ENCODE measurements around the gene GNG8.

GNG8 gene

GRCh38 chr19:46609511-46610412 is 26.2 kb downstream of the GNG8 start:
- Mint-ChIP-seq H3K27ac (peak overlapping the region; percentile 36 to 85), H3K4me1 (ENCODE audit: low read depth in 2 of 2) (peaks cover 36 to 37% of the 10 kb centered on the region in 2 donors), H3K27me3 (no peaks in the 10 kb centered on the region), H3K4me3 (no peak overlapping the region), H3K9me3 (no peaks in the 10 kb centered on the region), H3K36me3 (ENCODE audit: insufficient read depth) (peaks cover 37% of the 10 kb centered on the region)
- ATAC-seq (replicated peaks) (no peak), DNase-seq (no peak)

- DNase-seq (no peak), ATAC-seq (replicated peaks) (no peak)
- peaks cover 36% of the 10 kb centered on the region in 2 donors for H3K4me1 Mint-ChIP-seq (ENCODE audit: low read depth in 2 of 2)
- no peaks in the 10 kb centered on the region for H3K27me3 Mint-ChIP-seq
- H3K4me3 Mint-ChIP-seq, result no peak overlapping the region
- H3K9me3 Mint-ChIP-seq, result no peaks in the 10 kb centered on the region
- H3K36me3 Mint-ChIP-seq (ENCODE audit: insufficient read depth), result peaks cover 37% of the 10 kb centered on the region
- no peak overlapping the region for H3K27ac Mint-ChIP-seq
Measured at GRCh38 chr19:46608581-46609345, 27.2 kb downstream of the GNG8 start.

GRCh38 chr19:46608178-46608577 is 27.8 kb downstream of the GNG8 start:
- Mint-ChIP-seq H3K9me3 (no peaks in the 10 kb centered on the region), H3K27ac (no peak overlapping the region), H3K4me1 (ENCODE audit: low read depth in 2 of 2) (peaks cover 42% of the 10 kb centered on the region in 2 donors), H3K27me3 (no peaks in the 10 kb centered on the region), H3K4me3 (no peak overlapping the region), H3K36me3 (ENCODE audit: insufficient read depth) (peaks cover 37% of the 10 kb centered on the region)
- ATAC-seq (replicated peaks) (no peak), DNase-seq (no peak)

- no peak for ATAC-seq (replicated peaks)
- Mint-ChIP-seq H3K4me3 (no peak overlapping the region), H3K9me3 (no peaks in the 10 kb centered on the region), H3K27me3 (no peaks in the 10 kb centered on the region), H3K27ac (no peak overlapping the region), H3K36me3 (ENCODE audit: insufficient read depth) (peaks cover 39% of the 10 kb centered on the region), H3K4me1 (ENCODE audit: low read depth in 2 of 2) (peaks cover 46% of the 10 kb centered on the region in 2 donors)
- no peak for DNase-seq
Measured at GRCh38 chr19:46607448-46607841, 28.6 kb downstream of the GNG8 start.

- no peak overlapping the region for H3K4me3 Mint-ChIP-seq
- H3K4me1 Mint-ChIP-seq (ENCODE audit: low read depth in 2 of 2), result peaks cover 45 to 46% of the 10 kb centered on the region in 2 donors
- no peaks in the 10 kb centered on the region for H3K9me3 Mint-ChIP-seq
- no peaks in the 10 kb centered on the region for H3K27me3 Mint-ChIP-seq
- H3K36me3 Mint-ChIP-seq (ENCODE audit: insufficient read depth), result peaks cover 41% of the 10 kb centered on the region
- ATAC-seq (replicated peaks) (no peak), DNase-seq (no peak)
- H3K27ac Mint-ChIP-seq, result peak overlapping the region in 1 of 2 donors; percentile 70
Measured at GRCh38 chr19:46606681-46607447, 29.1 kb downstream of the GNG8 start.

GRCh38 chr19:46606019-46606418 is 30.0 kb downstream of the GNG8 start:
- Mint-ChIP-seq H3K9me3 (no peaks in the 10 kb centered on the region), H3K27me3 (no peaks in the 10 kb centered on the region), H3K27ac (no peak overlapping the region), H3K36me3 (ENCODE audit: insufficient read depth) (peaks cover 42% of the 10 kb centered on the region), H3K4me1 (ENCODE audit: low read depth in 2 of 2) (peaks cover 38 to 43% of the 10 kb centered on the region in 2 donors), H3K4me3 (no peak overlapping the region)
- no peak for DNase-seq
- no peak for ATAC-seq (replicated peaks)

GRCh38 chr19:46605356-46605821 is 30.6 kb downstream of the GNG8 start:
- no peak overlapping the region for H3K4me3 Mint-ChIP-seq

GRCh38 chr19:46604781-46605355 is 31.1 kb downstream of the GNG8 start:
- DNase-seq, result no peak
- no peak for ATAC-seq (replicated peaks)
- Mint-ChIP-seq H3K9me3 (no peaks in the 10 kb centered on the region), H3K4me3 (no peak overlapping the region), H3K27me3 (no peaks in the 10 kb centered on the region), H3K36me3 (ENCODE audit: insufficient read depth) (peaks cover 39% of the 10 kb centered on the region), H3K4me1 (ENCODE audit: low read depth in 2 of 2) (peaks cover 41 to 43% of the 10 kb centered on the region in 2 donors), H3K27ac (peak overlapping the region; percentile 58 to 100)

More at GRCh38 chr19:46605356-46605821, 30.6 kb downstream of the GNG8 start:
- DNase-seq (no peak), ATAC-seq (replicated peaks) (no peak)
- Mint-ChIP-seq H3K36me3 (ENCODE audit: insufficient read depth) (peaks cover 43% of the 10 kb centered on the region), H3K9me3 (no peaks in the 10 kb centered on the region), H3K27me3 (no peaks in the 10 kb centered on the region), H3K27ac (no peak overlapping the region), H3K4me1 (ENCODE audit: low read depth in 2 of 2) (peaks cover 37 to 38% of the 10 kb centered on the region in 2 donors)

- H3K27me3 Mint-ChIP-seq, result no peaks in the 10 kb centered on the region
- no peak for DNase-seq
- H3K4me3 Mint-ChIP-seq, result peak overlapping the region; percentile 91 to 97
- no peaks in the 10 kb centered on the region for H3K9me3 Mint-ChIP-seq
- H3K4me1 Mint-ChIP-seq (ENCODE audit: low read depth in 2 of 2), result peaks cover 38% of the 10 kb centered on the region in 2 donors
- peak overlapping the region; percentile 100 for H3K27ac Mint-ChIP-seq
- peaks cover 29% of the 10 kb centered on the region for H3K36me3 Mint-ChIP-seq (ENCODE audit: insufficient read depth)
- no peak for ATAC-seq (replicated peaks)
Measured at GRCh38 chr19:46603752-46604231, 32.2 kb downstream of the GNG8 start.

GRCh38 chr19:46603195-46603637 is 32.8 kb downstream of the GNG8 start:
- no peaks in the 10 kb centered on the region for H3K27me3 Mint-ChIP-seq
- peaks cover 0 to 3% of the 10 kb centered on the region in 2 donors for H3K9me3 Mint-ChIP-seq
- DNase-seq (no peak), ATAC-seq (replicated peaks) (no peak)
- peak overlapping the region; percentile 100 for H3K27ac Mint-ChIP-seq
- H3K36me3 Mint-ChIP-seq (ENCODE audit: insufficient read depth), result peaks cover 26% of the 10 kb centered on the region
- H3K4me1 Mint-ChIP-seq (ENCODE audit: low read depth in 2 of 2), result peaks cover 37 to 38% of the 10 kb centered on the region in 2 donors
- peak overlapping the region; percentile 91 to 97 for H3K4me3 Mint-ChIP-seq

GRCh38 chr19:46602392-46603194 is 33.4 kb downstream of the GNG8 start:
- Mint-ChIP-seq H3K4me3 (peak overlapping the region; percentile 91 to 97), H3K4me1 (ENCODE audit: low read depth in 2 of 2) (peaks cover 37 to 38% of the 10 kb centered on the region in 2 donors), H3K27ac (peak overlapping the region; percentile 100), H3K9me3 (peaks cover 0 to 3% of the 10 kb centered on the region in 2 donors), H3K27me3 (no peaks in the 10 kb centered on the region), H3K36me3 (ENCODE audit: insufficient read depth) (peaks cover 19% of the 10 kb centered on the region)
- ATAC-seq (replicated peaks), result peak; percentile 8
- DNase-seq, result peak in 1 of 3 experiments; percentile 21

All from effector memory CD8-positive, alpha-beta T cell (primary cell).